ENCODE measurements around the gene EEF2K. TPM values are rescaled to one million over a fixed set of nuclear protein-coding genes. Genes with fewer than 3 reads are reported as not detected.
"Not testable (repeated sequence)": the region's sequence is repeated elsewhere in the genome, so short reads cannot be mapped to it uniquely, and the experiment has no call there.

EEF2K gene
- total and polyA plus RNA-seq, 2 experiments from 2014 or later = 16.1 to 26.1 TPM

GRCh38 chr16:22297871-22298733 is 92.0 kb downstream of the EEF2K start:
- TF ChIP-seq, protein P1, sequence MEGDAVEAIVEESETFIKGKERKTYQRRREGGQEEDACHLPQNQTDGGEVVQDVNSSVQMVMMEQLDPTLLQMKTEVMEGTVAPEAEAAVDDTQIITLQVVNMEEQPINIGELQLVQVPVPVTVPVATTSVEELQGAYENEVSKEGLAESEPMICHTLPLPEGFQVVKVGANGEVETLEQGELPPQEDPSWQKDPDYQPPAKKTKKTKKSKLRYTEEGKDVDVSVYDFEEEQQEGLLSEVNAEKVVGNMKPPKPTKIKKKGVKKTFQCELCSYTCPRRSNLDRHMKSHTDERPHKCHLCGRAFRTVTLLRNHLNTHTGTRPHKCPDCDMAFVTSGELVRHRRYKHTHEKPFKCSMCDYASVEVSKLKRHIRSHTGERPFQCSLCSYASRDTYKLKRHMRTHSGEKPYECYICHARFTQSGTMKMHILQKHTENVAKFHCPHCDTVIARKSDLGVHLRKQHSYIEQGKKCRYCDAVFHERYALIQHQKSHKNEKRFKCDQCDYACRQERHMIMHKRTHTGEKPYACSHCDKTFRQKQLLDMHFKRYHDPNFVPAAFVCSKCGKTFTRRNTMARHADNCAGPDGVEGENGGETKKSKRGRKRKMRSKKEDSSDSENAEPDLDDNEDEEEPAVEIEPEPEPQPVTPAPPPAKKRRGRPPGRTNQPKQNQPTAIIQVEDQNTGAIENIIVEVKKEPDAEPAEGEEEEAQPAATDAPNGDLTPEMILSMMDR (IDR thresholded peaks at IDR 0.05; ENCODE audit: low read depth, low read length) = no peak
- Histone ChIP-seq H3K36me3 (no peaks in the 10 kb centered on the region), H3K4me3 (peak overlapping the region; percentile 86), H3K9me3 (ENCODE audit: low read depth) (no peaks in the 10 kb centered on the region), H3K4me1 (ENCODE audit: low read depth) (peaks cover 2% of the 10 kb centered on the region), H3K27ac (peak overlapping the region; percentile 96), H3K27me3 (no peaks in the 10 kb centered on the region)
- peak; percentile 83 to 92 for DNase-seq (ENCODE audit: low read depth in 1 of 2, low spot score in 1 of 2)

GRCh38 chr16:22299036-22299435 is 93.0 kb downstream of the EEF2K start:
- Histone ChIP-seq H3K27me3 (no peaks in the 10 kb centered on the region), H3K27ac (no peak overlapping the region), H3K9me3 (ENCODE audit: low read depth) (no peaks in the 10 kb centered on the region), H3K4me3 (no peak overlapping the region), H3K4me1 (ENCODE audit: low read depth) (peaks cover 2% of the 10 kb centered on the region), H3K36me3 (no peaks in the 10 kb centered on the region)
- TF ChIP-seq, protein P1 (IDR thresholded peaks at IDR 0.05; ENCODE audit: low read depth, low read length) = no peak
- DNase-seq (ENCODE audit: low read depth in 1 of 2, low spot score in 1 of 2) = no peak

GRCh38 chr16:22300427-22301071 is 94.5 kb downstream of the EEF2K start:
- TF ChIP-seq, protein P1 (IDR thresholded peaks at IDR 0.05; ENCODE audit: low read depth, low read length) = peak; percentile 75
- no peak overlapping the region for H3K4me3 ChIP-seq
- no peaks in the 10 kb centered on the region for H3K36me3 ChIP-seq
- H3K4me1 ChIP-seq (ENCODE audit: low read depth) = peaks cover 2% of the 10 kb centered on the region
- no peaks in the 10 kb centered on the region for H3K27me3 ChIP-seq
- no peak overlapping the region for H3K27ac ChIP-seq
- no peaks in the 10 kb centered on the region for H3K9me3 ChIP-seq (ENCODE audit: low read depth)
- DNase-seq (ENCODE audit: low read depth in 1 of 2, low spot score in 1 of 2) = peak; percentile 65 to 71

DNA sequence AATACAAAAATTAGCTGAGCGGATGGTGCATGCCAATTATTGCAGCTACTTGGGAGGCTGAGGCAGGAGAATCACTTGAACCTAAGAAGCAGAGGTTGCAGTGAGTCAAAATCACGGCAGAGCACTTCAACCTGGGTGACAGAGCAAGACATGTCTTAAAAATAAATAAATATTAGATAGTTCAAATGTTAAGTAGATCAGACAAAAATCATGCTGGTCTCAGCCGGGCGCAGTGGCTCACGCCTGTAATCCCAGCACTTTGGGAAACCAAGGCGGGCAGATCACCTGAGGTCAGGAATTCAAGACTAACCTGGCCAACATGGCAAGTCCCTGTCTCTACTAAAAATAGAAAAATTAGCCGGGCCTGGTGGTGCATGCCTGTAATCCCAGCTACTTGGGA is 95.3 kb downstream of the EEF2K start:
- not testable (repeated sequence) for H3K27me3 ChIP-seq; DNase-seq (ENCODE audit: low read depth in 1 of 2, low spot score in 1 of 2)

GRCh38 chr16:22302776-22303363 is 96.8 kb downstream of the EEF2K start:
- DNase-seq (ENCODE audit: low read depth in 1 of 2, low spot score in 1 of 2) = no peak
- TF ChIP-seq, protein P1 (IDR thresholded peaks at IDR 0.05; ENCODE audit: low read depth, low read length) = no peak
- Histone ChIP-seq H3K27ac (no peak overlapping the region), H3K4me3 (no peak overlapping the region), H3K27me3 (no peaks in the 10 kb centered on the region), H3K9me3 (ENCODE audit: low read depth) (no peaks in the 10 kb centered on the region), H3K4me1 (ENCODE audit: low read depth) (peaks cover 2% of the 10 kb centered on the region), H3K36me3 (peaks cover 3% of the 10 kb centered on the region)

More for the DNA sequence above, 95.3 kb downstream of the EEF2K start:
- H3K9me3 ChIP-seq (ENCODE audit: low read depth); H3K4me1 ChIP-seq (ENCODE audit: low read depth); H3K36me3 ChIP-seq; H3K27ac ChIP-seq; H3K4me3 ChIP-seq: not testable (repeated sequence)

Data from cardiac muscle cell (in vitro differentiated cells and primary cell).